ENCODE data around the gene TM9SF4. TPM values are rescaled to one million over a fixed set of nuclear protein-coding genes. Genes with fewer than 3 reads are reported as not detected.
"Not testable (repeated sequence)": the region's sequence is repeated elsewhere in the genome, so short reads cannot be mapped to it uniquely, and the experiment has no call there.

The TM9SF4 gene
- polyA plus RNA-seq, 5 donors, result 53.1 to 66.4 (median 58.6) TPM

- peak; percentile 24 to 41 for DNase-seq
Measured at GRCh38 chr20:32155017-32155981, 45.8 kb downstream of the TM9SF4 start.

- no peak for DNase-seq
Measured at GRCh38 chr20:32157611-32158010, 48.1 kb downstream of the TM9SF4 start.

GRCh38 chr20:32158351-32158750, 48.8 kb downstream of the TM9SF4 start:
- no peak for DNase-seq

- no peak for DNase-seq
Measured at GRCh38 chr20:32158943-32159660, 49.6 kb downstream of the TM9SF4 start.

GRCh38 chr20:32159766-32160221, 50.3 kb downstream of the TM9SF4 start:
- DNase-seq, result no peak

- DNase-seq, result no peak
Measured at GRCh38 chr20:32160341-32160740, 50.8 kb downstream of the TM9SF4 start.

GRCh38 chr20:32162351-32162750, 52.8 kb downstream of the TM9SF4 start:
- DNase-seq, result peak in 1 of 2 donors; percentile 34

- DNase-seq, result no peak
Measured at GRCh38 chr20:32163951-32164350, 54.4 kb downstream of the TM9SF4 start.

- no peak for DNase-seq
Measured at GRCh38 chr20:32164984-32165735, 55.6 kb downstream of the TM9SF4 start.

- DNase-seq, result no peak
Measured at GRCh38 chr20:32165836-32166545, 56.5 kb downstream of the TM9SF4 start.

GRCh38 chr20:32167552-32167951, 58.0 kb downstream of the TM9SF4 start:
- no peak for DNase-seq

- DNase-seq, result no peak
Measured at GRCh38 chr20:32168184-32168910, 58.8 kb downstream of the TM9SF4 start.

GRCh38 chr20:32177696-32178095, 68.2 kb downstream of the TM9SF4 start:
- DNase-seq, result not testable (repeated sequence)

GRCh38 chr20:32179515-32179914, 70.0 kb downstream of the TM9SF4 start:
- DNase-seq, result no peak

- DNase-seq, result no peak
Measured at GRCh38 chr20:32179934-32180333, 70.4 kb downstream of the TM9SF4 start.

- no peak for DNase-seq
Measured at GRCh38 chr20:32181606-32182005, 72.1 kb downstream of the TM9SF4 start.

- no peak for DNase-seq
Measured at GRCh38 chr20:32183947-32184635, 74.6 kb downstream of the TM9SF4 start.

- no peak for DNase-seq
Measured at GRCh38 chr20:32184961-32185603, 75.6 kb downstream of the TM9SF4 start.

- DNase-seq, result no peak
Measured at GRCh38 chr20:32186506-32186905, 77.0 kb downstream of the TM9SF4 start.

Data from right lung (tissue), 5 donors.